NCI-H345 (cell line): Measurements from ENCODE around the gene PLXND1.
"Not testable (repeated sequence)": the region's sequence is repeated elsewhere in the genome, so short reads cannot be mapped to it uniquely, and the experiment has no call there.

Source experiments
- DNase-seq: peaks from one replicate; lab custom pipeline; 2025; lab: John Stamatoyannopoulos, UW

Gene PLXND1, protein sequence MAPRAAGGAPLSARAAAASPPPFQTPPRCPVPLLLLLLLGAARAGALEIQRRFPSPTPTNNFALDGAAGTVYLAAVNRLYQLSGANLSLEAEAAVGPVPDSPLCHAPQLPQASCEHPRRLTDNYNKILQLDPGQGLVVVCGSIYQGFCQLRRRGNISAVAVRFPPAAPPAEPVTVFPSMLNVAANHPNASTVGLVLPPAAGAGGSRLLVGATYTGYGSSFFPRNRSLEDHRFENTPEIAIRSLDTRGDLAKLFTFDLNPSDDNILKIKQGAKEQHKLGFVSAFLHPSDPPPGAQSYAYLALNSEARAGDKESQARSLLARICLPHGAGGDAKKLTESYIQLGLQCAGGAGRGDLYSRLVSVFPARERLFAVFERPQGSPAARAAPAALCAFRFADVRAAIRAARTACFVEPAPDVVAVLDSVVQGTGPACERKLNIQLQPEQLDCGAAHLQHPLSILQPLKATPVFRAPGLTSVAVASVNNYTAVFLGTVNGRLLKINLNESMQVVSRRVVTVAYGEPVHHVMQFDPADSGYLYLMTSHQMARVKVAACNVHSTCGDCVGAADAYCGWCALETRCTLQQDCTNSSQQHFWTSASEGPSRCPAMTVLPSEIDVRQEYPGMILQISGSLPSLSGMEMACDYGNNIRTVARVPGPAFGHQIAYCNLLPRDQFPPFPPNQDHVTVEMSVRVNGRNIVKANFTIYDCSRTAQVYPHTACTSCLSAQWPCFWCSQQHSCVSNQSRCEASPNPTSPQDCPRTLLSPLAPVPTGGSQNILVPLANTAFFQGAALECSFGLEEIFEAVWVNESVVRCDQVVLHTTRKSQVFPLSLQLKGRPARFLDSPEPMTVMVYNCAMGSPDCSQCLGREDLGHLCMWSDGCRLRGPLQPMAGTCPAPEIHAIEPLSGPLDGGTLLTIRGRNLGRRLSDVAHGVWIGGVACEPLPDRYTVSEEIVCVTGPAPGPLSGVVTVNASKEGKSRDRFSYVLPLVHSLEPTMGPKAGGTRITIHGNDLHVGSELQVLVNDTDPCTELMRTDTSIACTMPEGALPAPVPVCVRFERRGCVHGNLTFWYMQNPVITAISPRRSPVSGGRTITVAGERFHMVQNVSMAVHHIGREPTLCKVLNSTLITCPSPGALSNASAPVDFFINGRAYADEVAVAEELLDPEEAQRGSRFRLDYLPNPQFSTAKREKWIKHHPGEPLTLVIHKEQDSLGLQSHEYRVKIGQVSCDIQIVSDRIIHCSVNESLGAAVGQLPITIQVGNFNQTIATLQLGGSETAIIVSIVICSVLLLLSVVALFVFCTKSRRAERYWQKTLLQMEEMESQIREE (N-terminal part only)

GRCh38 chr3:129606636-129607390 is at the start of gene PLXND1:
TSS of gene PLXND1 (minus strand) at chr3:129606676. CDS start at chr3:129606639, 37 bp downstream.
- peak; percentile 52 for DNase-seq

GRCh38 chr3:129655291-129655700 is 48.8 kb upstream of the PLXND1 start:
- no peak for DNase-seq

- DNase-seq, result no peak
Observed at GRCh38 chr3:129654131-129654530, 47.7 kb upstream of the PLXND1 start.

DNA sequence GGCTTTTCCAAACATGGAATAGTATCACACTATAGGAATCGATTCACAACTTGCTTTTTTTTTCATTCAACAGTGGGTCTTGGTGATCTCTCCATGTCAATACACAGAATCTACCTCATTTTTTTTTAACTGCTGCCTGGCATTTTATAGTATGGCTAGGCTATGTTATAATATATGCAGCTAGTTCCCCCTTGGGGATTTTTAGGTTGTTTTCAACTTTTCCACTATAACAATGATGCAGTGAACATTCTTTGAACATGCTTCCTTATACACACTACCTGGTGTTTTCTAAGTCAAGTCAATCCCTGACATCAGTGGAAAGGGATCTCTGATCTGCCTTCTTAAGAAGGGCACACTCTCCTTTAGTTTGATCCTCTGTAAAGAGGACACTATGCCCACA is 46.5 kb upstream of the PLXND1 start:
- no peak for DNase-seq

GRCh38 chr3:129651435-129652202 is 45.1 kb upstream of the PLXND1 start:
- no peak for DNase-seq

- DNase-seq, result no peak
Observed at GRCh38 chr3:129650256-129650872, 43.9 kb upstream of the PLXND1 start.

GRCh38 chr3:129648391-129648790 is 41.9 kb upstream of the PLXND1 start:
- no peak for DNase-seq

- no peak for DNase-seq
Observed at GRCh38 chr3:129645286-129645685, 38.8 kb upstream of the PLXND1 start.

DNA sequence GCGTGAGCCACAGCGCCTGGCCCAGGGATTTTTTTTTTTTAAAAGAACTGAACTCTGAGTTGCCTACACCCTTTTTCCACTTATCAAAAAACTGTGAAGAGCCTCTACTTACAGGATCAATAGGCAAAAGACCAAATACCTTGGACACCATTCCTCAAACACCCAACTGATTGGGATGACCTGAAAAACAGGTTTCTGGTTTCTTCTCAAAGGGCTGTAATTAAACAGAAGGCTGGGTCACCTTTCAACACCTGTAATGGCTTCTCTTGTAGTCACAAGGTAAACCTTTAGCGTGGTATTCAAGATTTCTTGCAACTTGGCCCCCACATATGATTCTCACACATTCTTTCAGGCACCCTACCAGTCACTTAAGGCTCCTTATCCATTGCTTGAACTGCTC is 38.4 kb upstream of the PLXND1 start:
- no peak for DNase-seq

DNA sequence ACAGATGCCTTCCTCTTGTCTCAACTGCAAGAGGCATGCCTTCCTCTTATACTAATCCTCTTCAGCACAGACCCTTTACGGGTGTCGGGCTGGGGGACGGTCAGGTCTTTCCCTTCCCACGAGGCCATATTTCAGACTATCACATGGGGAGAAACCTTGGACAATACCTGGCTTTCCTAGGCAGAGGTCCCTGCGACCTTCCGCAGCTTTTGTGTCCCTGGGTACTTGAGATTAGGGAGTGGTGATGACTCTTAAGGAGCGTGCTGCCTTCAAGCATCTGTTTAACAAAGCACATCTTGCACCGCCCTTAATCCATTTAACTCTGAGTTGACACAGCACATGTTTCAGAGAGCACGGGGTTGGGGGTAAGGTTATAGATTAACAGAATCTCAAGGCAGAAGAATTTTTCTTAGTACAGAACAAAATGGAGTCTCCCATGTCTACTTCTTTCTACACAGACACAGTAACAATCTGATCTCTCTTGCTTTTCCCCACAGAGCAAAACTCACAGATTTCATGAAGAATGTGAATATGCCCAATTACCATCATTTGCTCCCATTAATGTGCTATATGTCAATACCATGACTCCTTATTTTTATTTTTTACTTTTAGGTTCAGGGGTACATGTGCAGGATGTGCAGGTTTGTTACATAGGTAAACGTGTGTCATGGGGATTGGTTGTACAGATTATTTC is 35.2 kb upstream of the PLXND1 start:
- not testable (repeated sequence) for DNase-seq

GRCh38 chr3:129640985-129641384 is 34.5 kb upstream of the PLXND1 start:
- not testable (repeated sequence) for DNase-seq

DNA sequence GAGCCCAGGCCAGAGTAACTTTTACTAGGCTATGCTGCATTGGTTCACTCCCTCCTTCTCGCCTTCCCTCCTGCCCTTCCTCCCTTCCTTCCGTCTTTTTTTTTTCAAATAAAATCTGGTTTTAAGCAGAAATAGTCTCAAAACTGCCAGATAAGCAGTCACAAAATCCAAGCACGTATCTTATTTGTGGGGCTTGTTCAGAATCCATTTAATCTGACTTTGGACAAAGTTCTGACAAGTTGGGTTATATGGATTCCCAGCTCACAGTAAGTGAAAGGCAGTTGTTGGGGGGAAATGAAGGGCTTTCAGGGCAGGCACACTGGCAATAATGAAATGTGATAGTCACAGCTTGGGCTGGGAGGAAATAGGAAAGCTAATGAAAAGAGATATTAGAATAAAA is 32.0 kb upstream of the PLXND1 start:
- no peak for DNase-seq

DNA sequence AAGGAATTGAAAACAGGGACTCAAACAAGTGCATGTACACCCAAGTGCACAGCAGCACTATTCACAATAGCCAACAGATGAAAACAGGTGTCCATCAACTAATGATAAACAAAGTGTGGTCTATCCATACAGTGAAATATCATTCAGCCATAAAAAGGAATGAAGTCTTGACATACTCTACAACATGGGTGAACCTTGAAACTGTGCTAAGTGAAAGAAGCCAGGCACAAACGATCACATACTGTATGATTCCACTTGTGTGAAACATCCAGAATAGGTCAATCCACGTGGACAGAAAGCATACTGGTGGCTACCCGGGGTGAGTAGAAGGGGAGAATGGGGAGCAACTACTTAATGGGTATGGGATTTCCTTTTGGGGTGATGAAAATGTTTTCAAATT is 29.6 kb upstream of the PLXND1 start:
- DNase-seq, result no peak

- no peak for DNase-seq
Observed at GRCh38 chr3:129635656-129636055, 29.2 kb upstream of the PLXND1 start.

DNA sequence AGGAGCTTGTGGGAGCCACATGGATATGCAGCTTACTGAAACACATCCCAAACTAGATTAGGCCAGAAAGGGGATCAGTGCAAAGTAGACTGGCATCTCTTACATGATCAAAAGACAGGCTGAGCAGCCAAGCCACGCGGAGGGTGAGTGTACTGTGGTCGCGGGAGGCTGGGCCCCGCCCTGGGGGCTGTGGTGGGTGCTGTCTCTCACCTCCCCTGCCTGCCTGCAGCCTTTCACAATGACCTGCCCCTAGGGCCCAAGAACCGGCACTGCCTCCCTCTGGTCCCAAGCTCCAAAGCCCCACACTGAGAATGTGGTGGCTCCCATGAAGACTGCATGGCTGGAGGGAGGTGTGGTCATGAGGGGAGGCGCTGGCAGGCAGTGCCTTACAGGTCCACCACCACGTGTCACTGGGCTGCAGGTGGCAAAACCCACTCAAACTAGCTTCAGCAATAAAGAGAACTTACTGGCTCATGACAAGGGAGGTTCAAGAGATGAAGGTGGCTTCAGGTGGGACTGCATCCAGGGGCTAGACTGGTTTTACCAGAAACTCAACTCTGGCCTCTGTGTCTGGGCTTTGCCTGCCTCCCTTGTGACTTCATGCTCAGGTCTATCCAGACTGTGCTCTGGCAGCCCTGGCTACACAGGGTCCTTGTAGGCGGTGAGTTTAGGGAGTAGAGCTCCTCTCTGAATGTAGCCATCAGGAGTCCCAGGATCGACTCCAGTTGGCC is 27.4 kb upstream of the PLXND1 start:
- DNase-seq, result no peak

DNA sequence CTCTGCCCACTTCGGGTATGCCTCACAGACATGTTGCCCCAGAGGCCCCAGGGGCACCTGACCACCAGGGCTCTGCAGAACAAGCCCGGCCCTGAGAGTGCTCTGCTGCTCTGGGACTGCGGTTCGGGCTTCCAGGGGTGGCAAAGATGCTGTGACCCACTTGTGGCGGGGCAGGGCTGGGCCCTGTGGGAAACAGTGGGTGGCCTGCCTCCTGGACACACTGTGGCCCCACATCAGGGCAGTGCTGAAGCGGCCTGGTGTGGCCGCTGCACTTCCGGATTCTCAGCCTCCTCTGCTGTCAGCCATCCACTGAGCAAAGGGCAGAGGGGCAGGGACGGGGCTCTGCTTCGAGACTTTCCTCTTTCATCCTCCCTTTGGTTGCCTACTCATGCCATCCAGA is 26.5 kb upstream of the PLXND1 start:
- DNase-seq, result no peak

- no peak for DNase-seq
Observed at GRCh38 chr3:129632556-129632955, 26.1 kb upstream of the PLXND1 start.

GRCh38 chr3:129632056-129632455 is 25.6 kb upstream of the PLXND1 start:
- DNase-seq, result no peak

- DNase-seq, result no peak
Observed at GRCh38 chr3:129629011-129629410, 22.5 kb upstream of the PLXND1 start.
